ENCODE results near the gene SF3A2.

DNA sequence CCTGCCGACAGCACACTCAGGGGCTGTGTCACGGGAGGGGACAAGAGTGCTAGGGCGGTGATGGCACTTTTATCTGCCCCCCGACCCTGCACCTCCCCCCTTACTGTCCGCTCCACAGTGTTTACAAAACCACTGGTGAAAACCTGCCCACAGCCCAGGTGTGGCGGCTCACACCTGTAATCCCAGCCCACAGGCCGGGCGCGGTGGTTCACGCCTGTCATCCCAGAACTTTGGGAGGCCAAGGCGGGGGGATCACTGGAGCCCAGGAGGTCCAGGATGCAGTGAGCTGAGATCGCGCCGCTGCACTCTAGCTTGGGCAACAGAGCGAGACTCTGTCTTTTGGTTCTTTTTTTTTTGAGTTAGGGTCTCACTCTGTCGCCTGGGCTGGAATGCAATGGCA is 59.5 kb downstream of the SF3A2 start:
- TF ChIP-seq, protein P1, sequence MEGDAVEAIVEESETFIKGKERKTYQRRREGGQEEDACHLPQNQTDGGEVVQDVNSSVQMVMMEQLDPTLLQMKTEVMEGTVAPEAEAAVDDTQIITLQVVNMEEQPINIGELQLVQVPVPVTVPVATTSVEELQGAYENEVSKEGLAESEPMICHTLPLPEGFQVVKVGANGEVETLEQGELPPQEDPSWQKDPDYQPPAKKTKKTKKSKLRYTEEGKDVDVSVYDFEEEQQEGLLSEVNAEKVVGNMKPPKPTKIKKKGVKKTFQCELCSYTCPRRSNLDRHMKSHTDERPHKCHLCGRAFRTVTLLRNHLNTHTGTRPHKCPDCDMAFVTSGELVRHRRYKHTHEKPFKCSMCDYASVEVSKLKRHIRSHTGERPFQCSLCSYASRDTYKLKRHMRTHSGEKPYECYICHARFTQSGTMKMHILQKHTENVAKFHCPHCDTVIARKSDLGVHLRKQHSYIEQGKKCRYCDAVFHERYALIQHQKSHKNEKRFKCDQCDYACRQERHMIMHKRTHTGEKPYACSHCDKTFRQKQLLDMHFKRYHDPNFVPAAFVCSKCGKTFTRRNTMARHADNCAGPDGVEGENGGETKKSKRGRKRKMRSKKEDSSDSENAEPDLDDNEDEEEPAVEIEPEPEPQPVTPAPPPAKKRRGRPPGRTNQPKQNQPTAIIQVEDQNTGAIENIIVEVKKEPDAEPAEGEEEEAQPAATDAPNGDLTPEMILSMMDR (IDR thresholded peaks at IDR 0.05): no peak
- TF ChIP-seq EZH2phosphoT487 (IDR thresholded peaks at IDR 0.05): no peak
